AG09319 (cell line): ENCODE results near the gene AMIGO1.

ENCODE experiments used
- DNase-seq: peaks from one replicate; pipeline ENCODE4 v3.0.0-alpha.2; 2010; ENCODE audit warnings: low read depth; ENCODE audit errors: extremely low read depth
- CTCF ChIP-seq: IDR thresholded peaks from 2 replicates; pipeline ENCODE4 v1.5.1; 2011; ENCODE audit warnings: low read depth, mild to moderate bottlenecking, inconsistent platforms, low read length, moderate library complexity

Gene AMIGO1

GRCh38 chr1:109531826-109532364, 22.4 kb upstream of the AMIGO1 start:
- TF ChIP-seq CTCF: no peak
- DNase-seq: no peak

DNA sequence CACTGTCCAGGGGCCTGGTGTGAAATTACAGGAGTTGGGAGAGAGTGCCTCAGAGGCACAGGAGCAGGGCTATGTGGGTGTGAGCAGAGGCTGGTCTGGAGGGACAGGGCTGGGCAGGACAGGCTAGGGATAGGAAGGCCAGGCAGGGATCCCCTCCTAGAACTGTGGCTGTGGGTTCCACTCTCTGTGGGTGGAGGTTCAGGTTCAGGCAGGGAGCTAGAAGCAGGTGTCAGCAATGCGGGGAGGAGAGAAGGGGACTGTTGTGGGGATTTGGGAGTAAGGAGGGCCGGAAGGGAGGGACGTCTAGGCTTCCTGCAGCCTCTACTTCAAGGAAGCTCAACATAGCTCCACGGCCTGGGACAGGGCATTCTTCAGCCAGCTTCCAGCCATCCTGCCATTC, 21.9 kb upstream of the AMIGO1 start:
- no peak for DNase-seq
- TF ChIP-seq CTCF: no peak

DNA sequence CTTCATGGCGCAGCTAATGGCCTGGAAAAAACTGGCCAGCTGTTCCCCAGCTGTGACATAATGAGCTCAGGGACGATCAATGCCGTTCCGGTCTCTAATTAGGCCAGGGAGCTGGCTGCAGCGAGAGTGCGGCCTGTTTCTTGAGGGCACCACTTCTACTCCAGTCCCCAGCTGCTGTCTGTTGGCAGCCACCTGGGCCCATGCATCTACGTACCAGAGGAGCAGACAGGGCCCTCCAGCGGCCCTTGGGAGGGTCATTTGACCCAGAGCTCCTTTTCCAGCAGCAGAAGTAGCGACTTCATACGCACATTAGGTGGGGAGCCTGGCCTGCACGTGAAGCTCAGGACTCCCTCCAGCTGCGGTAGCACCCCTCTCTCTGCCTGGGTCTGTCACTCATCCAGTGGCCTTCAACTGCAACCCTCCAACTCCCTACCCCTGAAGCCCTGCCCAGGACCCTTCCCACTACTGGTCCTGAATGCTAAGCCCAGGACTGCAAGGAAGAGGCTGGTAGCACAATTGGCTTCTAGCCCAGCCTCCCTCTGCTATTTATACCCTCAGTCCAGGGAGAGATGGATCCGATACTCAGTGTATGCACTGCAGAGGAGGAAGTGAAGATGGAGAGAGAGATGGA, 21.0 kb upstream of the AMIGO1 start:
- no peak for TF ChIP-seq CTCF
- DNase-seq: no peak

GRCh38 chr1:109529881-109530456, 20.4 kb upstream of the AMIGO1 start:
- no peak for DNase-seq
- no peak for TF ChIP-seq CTCF

DNA sequence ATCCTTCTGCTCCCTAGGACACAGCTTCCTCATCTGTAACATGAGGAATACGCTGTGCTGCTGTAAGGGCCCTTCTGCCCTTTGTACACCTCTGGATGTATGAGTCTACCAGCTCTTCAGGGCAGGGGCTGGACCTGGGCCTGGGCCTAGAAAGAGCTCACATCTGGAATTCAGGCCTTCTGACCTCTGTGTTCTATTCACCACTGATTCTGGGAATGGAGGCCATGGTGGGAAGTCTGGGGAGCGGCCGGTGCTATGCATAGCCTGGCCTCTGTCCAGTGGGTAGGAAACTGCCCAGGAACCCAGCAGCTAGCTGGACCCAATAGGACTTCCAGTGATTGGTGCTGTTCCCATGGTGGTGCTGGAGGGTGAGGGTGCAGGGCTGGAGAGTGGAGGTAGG, 19.2 kb upstream of the AMIGO1 start:
- TF ChIP-seq CTCF: no peak
- no peak for DNase-seq

DNA sequence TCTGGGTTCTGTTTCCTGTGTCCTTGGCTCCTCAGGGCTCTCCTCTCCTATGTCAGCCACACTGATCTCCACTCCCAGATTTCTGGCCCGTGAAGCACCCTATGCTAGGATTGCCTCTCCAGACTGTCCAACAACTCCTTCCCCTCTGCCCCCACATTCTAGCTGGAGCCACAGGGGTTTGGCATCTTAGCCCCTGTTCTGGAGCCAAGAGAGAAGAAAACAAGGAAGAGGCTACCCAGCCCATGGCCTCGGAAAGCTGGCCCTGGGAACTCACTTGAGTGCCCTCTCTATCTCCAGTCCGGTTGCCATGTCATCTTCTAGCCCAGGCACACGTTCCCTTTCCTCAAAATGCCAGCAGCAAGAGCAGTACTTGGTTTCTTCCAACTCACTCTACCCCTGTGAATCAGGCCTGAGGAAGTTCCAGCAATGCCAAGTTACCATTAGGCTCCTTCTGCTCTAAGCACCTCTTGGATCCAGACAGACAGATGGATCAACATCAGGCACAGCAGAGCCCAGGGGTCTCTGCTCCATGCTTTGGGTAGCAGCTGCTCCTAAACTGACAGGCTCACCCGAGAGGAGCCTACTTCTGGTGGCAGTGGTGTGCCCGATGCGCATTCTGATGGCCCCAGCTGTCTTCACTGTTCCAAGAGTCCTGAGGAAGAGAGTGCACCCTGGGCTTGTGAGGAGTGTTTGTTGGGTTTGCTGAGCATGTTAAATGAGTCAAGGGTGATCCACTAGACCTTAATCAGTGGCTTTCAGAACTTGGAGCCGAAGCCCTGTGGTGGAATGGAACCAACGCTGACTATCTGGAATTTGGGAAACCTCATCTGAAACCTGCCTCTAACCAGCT, 18.5 kb upstream of the AMIGO1 start:
- no peak for DNase-seq
- no peak for TF ChIP-seq CTCF
